ENCODE data around the gene ZMYND15.

The ZMYND15 gene

DNA sequence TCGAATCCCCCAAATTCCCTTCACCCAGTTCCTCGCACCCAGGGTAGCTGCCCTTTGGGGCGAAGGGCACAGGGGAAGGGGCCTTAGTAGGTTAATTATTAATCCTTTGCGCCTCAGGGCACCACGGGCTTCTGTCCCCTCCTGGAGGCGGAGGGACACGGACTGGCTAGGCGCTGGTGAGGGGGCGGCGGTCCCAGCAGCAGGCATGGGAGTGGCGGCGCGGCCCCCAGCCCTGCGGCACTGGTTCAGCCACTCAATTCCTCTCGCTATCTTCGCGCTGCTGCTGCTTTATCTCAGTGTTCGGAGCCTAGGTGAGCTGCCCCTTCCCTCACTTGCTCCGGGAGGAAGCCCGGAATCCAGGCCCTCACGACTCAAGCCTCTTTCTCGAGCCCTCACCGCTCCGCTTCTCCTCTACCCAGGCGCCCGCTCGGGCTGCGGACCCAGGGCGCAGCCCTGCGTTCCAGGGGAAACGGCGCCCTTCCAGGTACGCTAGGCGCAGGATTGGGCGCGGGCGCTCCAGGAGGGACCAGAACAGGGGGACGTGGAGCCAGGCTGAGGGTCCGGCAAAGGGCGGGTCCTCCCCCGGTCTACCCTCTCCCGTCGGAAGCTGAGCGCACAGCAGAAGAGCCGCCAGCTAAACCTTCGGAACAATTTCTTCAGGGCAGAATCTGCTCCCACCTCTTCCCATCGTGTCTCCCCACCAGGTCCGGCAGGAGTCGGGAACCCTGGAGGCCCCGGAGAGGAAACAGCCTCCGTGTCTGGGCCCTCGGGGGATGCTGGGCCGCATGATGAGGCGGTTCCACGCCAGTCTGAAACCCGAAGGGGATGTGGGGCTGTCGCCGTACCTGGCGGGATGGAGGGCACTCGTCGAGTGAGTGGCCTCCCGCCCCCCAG is 49.4 kb downstream of the ZMYND15 start, which contains the start of gene GLTPD2:
Gene GLTPD2, plus strand, starts transcription at position 158 of the 894 bp plus-strand sequence. Its CDS starts 48 bp downstream, at position 206.
- DNase-seq = no peak

DNA sequence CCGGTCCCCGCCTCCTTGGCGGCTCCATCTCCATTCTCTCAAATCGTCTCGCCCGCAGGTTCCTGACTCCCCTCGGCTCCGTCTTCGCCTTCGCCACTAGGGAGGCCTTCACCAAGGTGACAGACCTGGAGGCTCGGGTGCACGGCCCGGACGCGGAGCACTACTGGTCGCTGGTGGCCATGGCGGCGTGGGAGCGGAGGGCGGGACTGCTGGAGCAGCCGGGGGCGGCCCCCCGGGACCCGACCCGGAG is 50.0 kb downstream of the ZMYND15 start:
- no peak for DNase-seq

DNA sequence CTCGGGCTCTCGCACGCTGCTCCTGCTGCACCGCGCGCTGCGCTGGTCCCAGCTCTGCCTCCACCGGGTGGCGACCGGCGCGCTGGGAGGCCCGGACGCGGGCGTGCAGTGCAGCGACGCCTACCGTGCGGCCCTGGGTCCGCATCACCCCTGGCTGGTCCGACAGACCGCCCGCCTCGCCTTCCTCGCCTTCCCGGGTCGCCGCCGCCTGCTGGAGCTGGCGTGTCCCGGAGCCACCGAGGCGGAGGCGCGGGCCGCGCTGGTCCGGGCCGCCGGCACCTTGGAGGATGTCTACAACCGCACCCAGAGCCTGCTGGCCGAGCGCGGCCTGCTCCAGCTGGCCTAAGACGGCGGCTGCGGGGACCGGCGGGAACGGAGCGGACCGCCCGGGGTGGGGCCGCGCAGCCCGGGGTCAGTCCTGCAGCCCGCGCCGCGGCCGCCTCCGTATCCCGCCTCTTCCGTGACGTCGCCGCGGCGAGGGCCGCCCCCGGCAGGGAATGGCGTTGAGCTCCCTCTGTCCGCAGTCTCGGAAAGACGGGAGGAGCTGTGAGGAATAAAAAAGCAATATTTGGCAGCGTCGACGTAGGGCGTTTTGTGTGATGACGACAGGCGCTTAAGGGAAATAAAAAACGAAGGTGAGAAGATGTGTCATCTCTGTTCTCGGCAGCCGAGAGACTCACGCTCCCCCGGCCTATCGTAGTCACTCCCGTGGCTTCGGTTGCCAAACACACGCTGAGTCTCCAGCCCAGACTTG is 50.5 kb downstream of the ZMYND15 start:
- no peak for DNase-seq

- DNase-seq = no peak
Observed at GRCh38 chr17:4790705-4791088, 51.1 kb downstream of the ZMYND15 start.

GRCh38 chr17:4795168-4795567 is 55.5 kb downstream of the ZMYND15 start:
- no peak for DNase-seq

Data from NCI-H1417 treated with DMSO at 0.1 percent for 48 hours (cell line).